KMS-11 (cell line): ENCODE data around the gene EXOC4.
"Not testable (repeated sequence)": the region's sequence is repeated elsewhere in the genome, so short reads cannot be mapped to it uniquely, and the experiment has no call there.

Experiments used
- H2AFZ ChIP-seq: fragments of 200-600 bp; sonication (generic); 2 replicates; pipeline ENCODE4 v1.6.1; 2016; ENCODE audit warnings: antibody characterized with exemption, mixed run types, low read depth
- H3K27ac ChIP-seq: fragments of 200-600 bp; sonication (generic); 2 replicates; pipeline ENCODE4 v1.6.1; 2016; ENCODE audit warnings: mild to moderate bottlenecking, mixed run types
- H3K27me3 ChIP-seq: fragments of 200-600 bp; sonication (generic); 2 replicates; pipeline ENCODE4 v1.6.1; 2017; ENCODE audit warnings: mild to moderate bottlenecking, low read depth, mixed run types, moderate library complexity; ENCODE audit not compliant: insufficient read depth
- H3K36me3 ChIP-seq: fragments of 200-600 bp; sonication (generic); 2 replicates; pipeline ENCODE4 v1.6.1; 2017; ENCODE audit warnings: mild to moderate bottlenecking, mixed run types; ENCODE audit not compliant: insufficient read depth
- H3K4me1 ChIP-seq: fragments of 200-600 bp; sonication (generic); 2 replicates; pipeline ENCODE4 v1.6.1; 2016; ENCODE audit warnings: mild to moderate bottlenecking, low read depth, mixed run types; ENCODE audit not compliant: poor library complexity, severe bottlenecking
- H3K4me2 ChIP-seq: fragments of 200-600 bp; sonication (generic); 2 replicates; pipeline ENCODE4 v1.7.0; 2016; ENCODE audit warnings: mild to moderate bottlenecking, mixed run types
- H3K4me3 ChIP-seq: fragments of 200-600 bp; sonication (generic); IDR thresholded peaks from 2 replicates; pipeline ENCODE4 v1.6.1; 2017; ENCODE audit warnings: low read depth, low read length, mixed read lengths; ENCODE audit not compliant: insufficient read depth
- H3K79me2 ChIP-seq: fragments of 200-600 bp; sonication (generic); 2 replicates; pipeline ENCODE4 v1.6.1; 2016; ENCODE audit warnings: low read depth, mixed run types; ENCODE audit not compliant: insufficient read depth
- H3K9ac ChIP-seq: fragments of 200-600 bp; sonication (generic); 2 replicates; pipeline ENCODE4 v1.6.1; 2016; ENCODE audit warnings: mild to moderate bottlenecking, mixed run types
- H4K20me1 ChIP-seq: fragments of 200-600 bp; sonication (generic); 2 replicates; pipeline ENCODE4 v1.6.1; 2016; ENCODE audit warnings: mild to moderate bottlenecking, mixed run types; ENCODE audit not compliant: insufficient read depth
- TF ChIP-seq, protein P1 (sequence below): fragments of 200-600 bp; sonication (generic); conservative IDR thresholded peaks from 2 replicates; pipeline ENCODE4 v1.6.1; 2017; ENCODE audit warnings: low read depth, mild to moderate bottlenecking, antibody characterized with exemption, low read length, moderate library complexity, mixed read lengths

The EXOC4 gene

GRCh38 chr7:133275446-133276095 lies 22.7 kb downstream of the EXOC4 start:
- Histone ChIP-seq H3K27me3 (no peaks in the 10 kb centered on the region), H3K4me1 (no peaks in the 10 kb centered on the region), H3K36me3 (no peaks in the 10 kb centered on the region), H2AFZ (no peak overlapping the region), H3K9ac (no peak overlapping the region), H3K27ac (no peak overlapping the region), H3K79me2 (no peaks in the 10 kb centered on the region), H4K20me1 (no peaks in the 10 kb centered on the region), H3K4me3 (no peak overlapping the region), H3K4me2 (no peak overlapping the region)
- TF ChIP-seq, protein P1, sequence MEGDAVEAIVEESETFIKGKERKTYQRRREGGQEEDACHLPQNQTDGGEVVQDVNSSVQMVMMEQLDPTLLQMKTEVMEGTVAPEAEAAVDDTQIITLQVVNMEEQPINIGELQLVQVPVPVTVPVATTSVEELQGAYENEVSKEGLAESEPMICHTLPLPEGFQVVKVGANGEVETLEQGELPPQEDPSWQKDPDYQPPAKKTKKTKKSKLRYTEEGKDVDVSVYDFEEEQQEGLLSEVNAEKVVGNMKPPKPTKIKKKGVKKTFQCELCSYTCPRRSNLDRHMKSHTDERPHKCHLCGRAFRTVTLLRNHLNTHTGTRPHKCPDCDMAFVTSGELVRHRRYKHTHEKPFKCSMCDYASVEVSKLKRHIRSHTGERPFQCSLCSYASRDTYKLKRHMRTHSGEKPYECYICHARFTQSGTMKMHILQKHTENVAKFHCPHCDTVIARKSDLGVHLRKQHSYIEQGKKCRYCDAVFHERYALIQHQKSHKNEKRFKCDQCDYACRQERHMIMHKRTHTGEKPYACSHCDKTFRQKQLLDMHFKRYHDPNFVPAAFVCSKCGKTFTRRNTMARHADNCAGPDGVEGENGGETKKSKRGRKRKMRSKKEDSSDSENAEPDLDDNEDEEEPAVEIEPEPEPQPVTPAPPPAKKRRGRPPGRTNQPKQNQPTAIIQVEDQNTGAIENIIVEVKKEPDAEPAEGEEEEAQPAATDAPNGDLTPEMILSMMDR = no peak

DNA sequence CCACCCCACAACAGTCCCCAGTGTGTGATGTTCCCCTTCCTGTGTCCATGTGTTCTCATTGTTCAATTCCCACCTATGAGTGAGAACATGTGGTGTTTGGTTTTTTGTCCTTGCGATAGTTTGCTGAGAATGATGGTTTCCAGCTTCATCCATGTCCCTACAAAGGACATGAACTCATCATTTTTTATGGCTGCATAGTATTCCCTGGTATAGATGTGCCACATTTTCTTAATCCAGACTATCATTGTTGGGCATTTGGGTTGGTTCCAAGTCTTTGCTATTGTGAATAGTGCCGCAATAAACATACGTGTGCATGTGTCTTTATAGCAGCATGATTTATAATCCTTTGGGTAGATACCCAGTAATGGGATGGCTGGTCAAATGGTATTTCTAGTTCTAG lies 26.1 kb downstream of the EXOC4 start:
- not testable (repeated sequence) for H4K20me1 ChIP-seq, H3K79me2 ChIP-seq, H3K4me1 ChIP-seq, H2AFZ ChIP-seq, H3K27me3 ChIP-seq, H3K4me3 ChIP-seq, H3K27ac ChIP-seq, H3K36me3 ChIP-seq, H3K9ac ChIP-seq, H3K4me2 ChIP-seq

GRCh38 chr7:133282094-133282493 lies 29.2 kb downstream of the EXOC4 start:
- Histone ChIP-seq H3K4me3 (no peak overlapping the region), H3K27me3 (no peaks in the 10 kb centered on the region), H3K9ac (no peak overlapping the region), H2AFZ (no peak overlapping the region), H3K4me1 (no peaks in the 10 kb centered on the region), H3K36me3 (no peaks in the 10 kb centered on the region), H3K4me2 (no peak overlapping the region), H3K27ac (no peak overlapping the region), H3K79me2 (no peaks in the 10 kb centered on the region), H4K20me1 (no peaks in the 10 kb centered on the region; the same call in 1 of the 2 replicates)
- TF ChIP-seq, protein P1 = no peak

DNA sequence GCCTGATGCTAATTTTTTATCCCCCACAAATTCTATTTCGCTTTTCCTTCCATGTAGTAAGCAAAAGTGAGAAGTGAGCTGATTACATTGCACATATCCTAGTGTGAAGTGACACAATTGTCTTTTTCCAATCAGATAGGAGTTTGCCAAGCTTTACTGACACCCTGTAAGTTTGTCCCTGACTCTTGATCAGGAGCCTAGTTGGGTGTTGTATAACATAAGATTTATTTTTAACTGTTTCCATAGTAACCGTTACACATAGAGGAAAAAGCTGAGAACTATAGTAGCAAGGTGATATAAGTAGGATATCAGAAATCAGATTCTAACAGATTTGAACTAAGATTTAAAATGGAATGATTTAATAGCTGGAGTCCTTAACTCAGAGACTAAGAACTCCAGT lies 31.2 kb downstream of the EXOC4 start:
- no peaks in the 10 kb centered on the region for H3K36me3 ChIP-seq
- H3K27me3 ChIP-seq = no peaks in the 10 kb centered on the region
- no peak overlapping the region for H3K9ac ChIP-seq
- no peaks in the 10 kb centered on the region for H3K79me2 ChIP-seq
- H3K4me1 ChIP-seq = no peaks in the 10 kb centered on the region
- H3K27ac ChIP-seq = no peak overlapping the region
- H4K20me1 ChIP-seq = no peaks in the 10 kb centered on the region; the same call in 1 of the 2 replicates
- H3K4me2 ChIP-seq = no peak overlapping the region
- no peak overlapping the region for H2AFZ ChIP-seq
- H3K4me3 ChIP-seq = no peak overlapping the region
- TF ChIP-seq, protein P1 = no peak

DNA sequence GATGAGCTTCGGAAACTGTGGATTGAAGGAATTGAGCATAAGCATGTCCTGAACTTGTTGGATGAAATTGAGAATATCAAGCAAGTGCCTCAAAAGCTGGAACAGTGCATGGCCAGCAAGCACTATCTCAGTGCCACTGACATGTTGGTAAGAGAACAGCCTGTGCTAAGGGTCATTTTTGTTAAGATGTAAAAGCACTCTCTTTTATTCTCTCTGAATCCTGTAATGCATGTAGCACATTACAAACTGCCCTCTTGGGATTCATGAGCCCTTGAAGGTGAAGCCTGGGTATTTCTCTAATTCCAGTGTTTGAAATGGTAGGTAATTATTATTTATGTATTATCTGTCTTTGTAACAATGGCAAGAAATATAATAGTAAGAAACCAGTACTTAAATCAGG lies 36.1 kb downstream of the EXOC4 start:
- H3K4me2 ChIP-seq = no peak overlapping the region
- no peaks in the 10 kb centered on the region for H4K20me1 ChIP-seq

More for the DNA sequence above, 36.1 kb downstream of the EXOC4 start:
- Histone ChIP-seq H3K4me3 (no peak overlapping the region), H2AFZ (no peak overlapping the region), H3K9ac (no peak overlapping the region), H3K27me3 (no peaks in the 10 kb centered on the region), H3K27ac (no peak overlapping the region), H3K4me1 (no peaks in the 10 kb centered on the region), H3K36me3 (no peaks in the 10 kb centered on the region; the same call in 1 of the 2 replicates), H3K79me2 (no peaks in the 10 kb centered on the region)
- TF ChIP-seq, protein P1 = no peak
